H1 (cell line): ENCODE measurements around the gene CTNND2. TPM values are rescaled to one million over a fixed set of nuclear protein-coding genes. Genes with fewer than 3 reads are reported as not detected.

ENCODE experiments used
- CEBPB ChIP-seq: IDR thresholded peaks from 2 replicates; pipeline ENCODE4 v1.6.1; 2012; ENCODE audit warnings: low read depth, low read length
- CREB1 ChIP-seq: IDR thresholded peaks from 2 replicates; pipeline ENCODE4 v1.6.1; 2012; ENCODE audit warnings: inconsistent platforms
- EZH2 ChIP-seq: fragments of 200-600 bp; sonication (generic); IDR thresholded peaks from 2 replicates; pipeline ENCODE4 v1.7.1; 2012; ENCODE audit warnings: low read depth, mild to moderate bottlenecking, moderate library complexity, low read length, inconsistent platforms; ENCODE audit not compliant: severe bottlenecking
- NANOG ChIP-seq: IDR thresholded peaks from 2 replicates; pipeline ENCODE4 v1.6.1; 2011; ENCODE audit warnings: low read length, low read depth, mild to moderate bottlenecking, inconsistent platforms; ENCODE audit not compliant: insufficient read depth, poor library complexity, severe bottlenecking
- POLR2A ChIP-seq, 2 experiments: IDR thresholded peaks; 1 replicate in 1 of 2; 2 replicates in 1 of 2; pipeline ENCODE4 v1.6.1; 2011; ENCODE audit warnings: low read depth in 2 of 2, low read length in 2 of 2, mild to moderate bottlenecking in 2 of 2; ENCODE audit errors: control extremely low read depth in 1 of 2
- POU5F1 ChIP-seq: IDR thresholded peaks from 2 replicates; pipeline ENCODE4 v1.6.1; 2011; ENCODE audit warnings: low read depth, mild to moderate bottlenecking, low read length, moderate library complexity
- SP2 ChIP-seq: IDR thresholded peaks from 2 replicates; pipeline ENCODE4 v1.6.1; 2012; ENCODE audit warnings: mild to moderate bottlenecking, low read length, inconsistent platforms
- TEAD4 ChIP-seq: IDR thresholded peaks from 2 replicates; pipeline ENCODE4 v1.6.1; 2012; ENCODE audit warnings: low read depth, low read length, inconsistent platforms, mixed read lengths
- polyA plus RNA-seq, 7 experiments: library from polyadenylated mRNA; depleted of rRNA in 3 of 7; stranded (reverse) in 5 of 7; unstranded in 2 of 7; fragments of >200 nt in 5 of 7; fragments of 200-250 nt in 2 of 7; gene quantifications; 1 replicate in 5 of 7; 2 replicates in 1 of 7; 4 replicates in 1 of 7; pipeline versions ENCODE4 v1.2.1 to v1.2.3, GENCODE V29; 2011 to 2013; ENCODE audit warnings: missing spikeins in 2 of 7, mixed read lengths in 2 of 7
- total RNA-seq: library from RNA; stranded (reverse); fragmentation: NEBNext Ultra II Directional; extraction: Animal tissue kit (Norgen Biotek cat#: 25700); gene quantifications from 2 replicates; pipeline ENCODE4 v1.2.1, GENCODE V29; 2021
- TF ChIP-seq, protein P1 (sequence below), 3 experiments: IDR thresholded peaks; 1 replicate in 2 of 3; 2 replicates in 1 of 3; pipeline versions ENCODE4 v1.5.1 to v1.6.1; 2011; ENCODE audit warnings: low read length in 3 of 3, mild to moderate bottlenecking in 3 of 3, inconsistent platforms in 2 of 3, low read depth in 1 of 3, moderate library complexity in 1 of 3; ENCODE audit not compliant: insufficient read depth in 1 of 3; ENCODE audit errors: control extremely low read depth in 1 of 3

Gene CTNND2
- total and polyA plus RNA-seq, 2 of the 8 experiments (the other 6 are each of a cell fraction or from before 2014, with no cell fraction given), result 7.4 to 14.2 TPM

DNA sequence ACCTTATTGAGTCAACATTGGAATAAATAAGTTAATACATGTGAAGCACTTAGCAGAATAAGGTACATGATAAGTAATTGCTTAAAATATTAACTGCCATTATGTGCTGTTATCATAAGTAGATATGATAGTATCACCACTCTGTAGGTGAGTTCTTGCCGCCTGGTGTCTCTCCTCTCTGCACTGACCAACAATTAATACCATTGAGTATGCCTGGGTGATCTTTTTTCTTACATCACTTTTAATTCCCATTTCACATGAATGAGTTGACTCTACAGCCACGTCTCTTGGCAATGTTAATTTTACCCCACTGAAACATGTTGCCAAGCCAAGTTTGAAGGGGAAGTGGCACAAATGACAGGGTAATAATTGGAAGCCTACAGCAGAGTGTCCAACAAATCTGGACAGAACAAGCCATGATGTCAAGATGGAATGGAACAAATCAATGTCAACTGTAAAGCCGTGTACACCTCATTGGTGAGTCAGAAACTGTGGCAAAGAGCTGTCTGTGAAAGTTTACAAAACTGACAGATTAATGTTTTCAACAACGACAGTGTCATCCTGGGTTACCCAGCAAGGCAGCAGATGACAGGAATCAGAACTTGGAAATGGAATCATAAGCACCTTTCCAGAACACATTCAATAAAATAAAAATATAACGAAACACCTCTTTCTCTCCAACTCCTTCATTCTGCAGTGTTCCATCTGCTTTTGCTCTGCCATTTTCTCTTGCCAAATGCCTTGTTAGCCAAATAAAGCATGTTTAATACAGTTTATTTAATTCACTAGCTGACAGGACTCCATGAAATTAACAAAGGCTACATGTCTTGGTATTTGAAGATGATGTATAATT lies 330.9 kb downstream of the CTNND2 start (continued):
- TF ChIP-seq, protein P1, sequence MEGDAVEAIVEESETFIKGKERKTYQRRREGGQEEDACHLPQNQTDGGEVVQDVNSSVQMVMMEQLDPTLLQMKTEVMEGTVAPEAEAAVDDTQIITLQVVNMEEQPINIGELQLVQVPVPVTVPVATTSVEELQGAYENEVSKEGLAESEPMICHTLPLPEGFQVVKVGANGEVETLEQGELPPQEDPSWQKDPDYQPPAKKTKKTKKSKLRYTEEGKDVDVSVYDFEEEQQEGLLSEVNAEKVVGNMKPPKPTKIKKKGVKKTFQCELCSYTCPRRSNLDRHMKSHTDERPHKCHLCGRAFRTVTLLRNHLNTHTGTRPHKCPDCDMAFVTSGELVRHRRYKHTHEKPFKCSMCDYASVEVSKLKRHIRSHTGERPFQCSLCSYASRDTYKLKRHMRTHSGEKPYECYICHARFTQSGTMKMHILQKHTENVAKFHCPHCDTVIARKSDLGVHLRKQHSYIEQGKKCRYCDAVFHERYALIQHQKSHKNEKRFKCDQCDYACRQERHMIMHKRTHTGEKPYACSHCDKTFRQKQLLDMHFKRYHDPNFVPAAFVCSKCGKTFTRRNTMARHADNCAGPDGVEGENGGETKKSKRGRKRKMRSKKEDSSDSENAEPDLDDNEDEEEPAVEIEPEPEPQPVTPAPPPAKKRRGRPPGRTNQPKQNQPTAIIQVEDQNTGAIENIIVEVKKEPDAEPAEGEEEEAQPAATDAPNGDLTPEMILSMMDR (IDR thresholded peaks at IDR 0.05; ENCODE audit: control extremely low read depth in 1 of 3, insufficient read depth in 1 of 3, low read depth in 1 of 3, low read length in 3 of 3), result no peak
- TF ChIP-seq POU5F1 (no peak), TEAD4 (no peak), CREB1 (no peak), EZH2 (no peak), SP2 (no peak), POLR2A (IDR thresholded peaks at IDR 0.05; ENCODE audit: control extremely low read depth in 1 of 2, low read depth in 2 of 2, low read length in 2 of 2) (no peak), CEBPB (no peak), NANOG (no peak)
